ENCODE measurements around the gene KCNF1. TPM values are rescaled to one million over a fixed set of nuclear protein-coding genes. Genes with fewer than 3 reads are reported as not detected.
"Not testable (repeated sequence)": the region's sequence is repeated elsewhere in the genome, so short reads cannot be mapped to it uniquely, and the experiment has no call there.

The KCNF1 gene
- total RNA-seq, 2 donors from 2014 or later: not detected

GRCh38 chr2:10956006-10956790, 44.5 kb downstream of the KCNF1 start:
- no peak overlapping the region for H3K4me3 ChIP-seq
- H3K36me3 ChIP-seq: no peaks in the 10 kb centered on the region
- H3K9me3 ChIP-seq: no peaks in the 10 kb centered on the region
- ATAC-seq (ENCODE audit: insufficient number of reproducible peaks, low FRiP score, low read depth) (no peak), DNase-seq (ENCODE audit: low spot score) (no peak)
- no peaks in the 10 kb centered on the region for H3K4me1 ChIP-seq (ENCODE audit: control insufficient read depth in 1 of 2, low read depth in 2 of 2)
- TF ChIP-seq CTCF (IDR thresholded peaks at IDR 0.05): no peak
- H3K27ac ChIP-seq: no peak overlapping the region
- H3K27me3 ChIP-seq (replicated peaks; ENCODE audit: insufficient read depth): no peaks in the 10 kb centered on the region

DNA sequence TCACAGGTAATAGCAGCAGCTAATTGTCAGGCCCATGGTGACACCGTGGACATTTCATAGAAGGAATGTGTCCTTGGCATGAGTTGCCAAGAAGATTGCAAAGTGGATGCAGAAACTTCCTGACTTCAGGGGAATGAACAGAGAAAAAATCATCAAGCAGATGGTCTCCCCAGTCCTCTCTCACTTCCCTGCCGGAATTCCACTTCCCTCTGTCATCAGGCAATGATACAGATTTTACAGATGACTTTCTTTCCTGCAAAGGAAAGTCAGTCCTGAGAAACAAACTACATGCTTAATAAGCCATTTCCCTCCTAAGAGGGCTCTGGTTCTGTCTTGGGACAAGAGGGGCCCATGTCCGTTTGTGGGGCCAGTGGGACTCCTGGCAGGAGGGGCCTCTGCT, 45.7 kb downstream of the KCNF1 start:
- TF ChIP-seq CTCF (IDR thresholded peaks at IDR 0.05): no peak
- ATAC-seq (ENCODE audit: insufficient number of reproducible peaks, low FRiP score, low read depth) (no peak), DNase-seq (ENCODE audit: low spot score) (no peak)
- Histone ChIP-seq H3K36me3 (no peaks in the 10 kb centered on the region), H3K27ac (no peak overlapping the region), H3K4me1 (ENCODE audit: control insufficient read depth in 1 of 2, low read depth in 2 of 2) (no peaks in the 10 kb centered on the region), H3K4me3 (no peak overlapping the region), H3K9me3 (no peaks in the 10 kb centered on the region), H3K27me3 (replicated peaks; ENCODE audit: insufficient read depth) (no peaks in the 10 kb centered on the region)

- not testable (repeated sequence) for H3K36me3 ChIP-seq; H3K27me3 ChIP-seq (replicated peaks; ENCODE audit: insufficient read depth); ATAC-seq (ENCODE audit: insufficient number of reproducible peaks, low FRiP score, low read depth); H3K4me3 ChIP-seq; H3K27ac ChIP-seq; H3K9me3 ChIP-seq; H3K4me1 ChIP-seq (ENCODE audit: control insufficient read depth in 1 of 2, low read depth in 2 of 2); DNase-seq (ENCODE audit: low spot score)
Measured at GRCh38 chr2:10958452-10958851, 46.7 kb downstream of the KCNF1 start.

DNA sequence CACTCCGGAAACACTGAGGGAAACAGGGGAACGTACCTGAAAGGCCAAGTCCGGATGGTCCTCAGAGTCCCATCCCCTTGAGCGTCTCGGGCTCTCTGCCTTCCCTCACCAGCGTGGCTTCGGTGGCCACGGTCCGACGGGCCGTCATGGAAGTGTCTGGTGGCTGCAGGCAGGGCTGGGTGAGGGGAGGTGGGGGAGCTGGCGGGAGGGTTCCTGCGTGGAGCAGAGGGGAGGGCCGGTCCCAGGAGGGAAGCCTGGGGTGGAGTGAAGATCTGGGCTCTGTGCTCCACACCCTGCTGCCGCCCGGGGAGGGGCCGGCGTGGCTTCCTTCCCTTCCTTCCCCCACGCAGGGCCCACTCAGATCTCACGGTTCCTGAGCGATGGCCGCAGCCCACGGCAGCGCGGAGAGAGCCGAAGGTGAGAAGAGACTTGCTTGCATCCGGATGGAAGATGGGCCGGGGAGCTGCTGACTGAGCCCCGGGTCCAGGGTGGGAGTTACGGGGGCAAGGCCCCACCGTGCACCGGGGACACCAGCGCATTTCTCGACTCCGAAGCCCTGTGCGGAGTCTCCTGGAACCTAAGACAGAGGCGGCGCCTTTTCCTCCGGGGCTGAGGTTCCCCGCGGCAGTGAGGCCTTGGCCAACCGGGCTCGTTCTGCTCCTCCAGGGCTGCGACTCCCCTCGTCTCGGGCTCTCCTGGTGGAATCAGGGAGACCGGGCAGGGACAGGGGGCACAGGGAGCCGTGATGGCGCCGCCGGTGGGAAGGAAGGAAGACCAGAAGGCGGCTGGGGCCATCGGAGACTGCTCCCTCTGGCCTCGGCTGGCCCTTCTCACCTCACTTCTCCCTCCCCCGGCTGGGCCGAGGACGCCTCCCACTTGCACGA, 49.1 kb downstream of the KCNF1 start:
- no peaks in the 10 kb centered on the region for H3K9me3 ChIP-seq
- no peak for TF ChIP-seq CTCF (IDR thresholded peaks at IDR 0.05)
- ATAC-seq (ENCODE audit: insufficient number of reproducible peaks, low FRiP score, low read depth) (no peak), DNase-seq (ENCODE audit: low spot score) (no peak)
- no peaks in the 10 kb centered on the region for H3K36me3 ChIP-seq
- H3K4me3 ChIP-seq: no peak overlapping the region
- H3K27ac ChIP-seq: no peak overlapping the region
- H3K27me3 ChIP-seq (replicated peaks; ENCODE audit: insufficient read depth): no peaks in the 10 kb centered on the region
- no peaks in the 10 kb centered on the region for H3K4me1 ChIP-seq (ENCODE audit: control insufficient read depth in 1 of 2, low read depth in 2 of 2)

DNA sequence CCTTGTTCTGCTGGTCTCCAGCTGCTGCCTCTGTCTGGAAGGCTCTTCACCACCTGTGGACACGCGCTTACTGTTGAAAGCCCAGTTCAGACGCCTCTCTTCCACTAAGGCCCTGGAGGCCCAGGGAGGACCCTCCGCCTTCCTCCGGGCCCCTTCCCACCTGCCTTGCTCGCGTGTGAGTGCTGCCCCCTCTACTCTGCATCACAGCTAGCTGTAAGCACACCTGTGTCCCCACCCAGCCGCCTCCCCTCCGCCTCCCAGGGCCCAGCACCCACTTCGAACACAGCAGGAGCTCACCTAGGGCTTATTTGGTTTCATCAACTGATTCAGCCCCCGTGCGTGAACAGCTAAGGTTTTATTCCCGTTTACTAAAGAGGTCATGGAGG, 49.7 kb downstream of the KCNF1 start:
- no peaks in the 10 kb centered on the region for H3K27me3 ChIP-seq (replicated peaks; ENCODE audit: insufficient read depth)
- H3K36me3 ChIP-seq: no peaks in the 10 kb centered on the region
- no peak for ATAC-seq (ENCODE audit: insufficient number of reproducible peaks, low FRiP score, low read depth)
- no peak for TF ChIP-seq CTCF (IDR thresholded peaks at IDR 0.05)
- no peaks in the 10 kb centered on the region for H3K4me1 ChIP-seq (ENCODE audit: control insufficient read depth in 1 of 2, low read depth in 2 of 2)
- no peak overlapping the region for H3K4me3 ChIP-seq
- no peak overlapping the region for H3K27ac ChIP-seq
- H3K9me3 ChIP-seq: no peaks in the 10 kb centered on the region
- DNase-seq (ENCODE audit: low spot score): no peak

Measured in thoracic aorta (tissue), 2 donors.